C4-2B (cell line): Measurements from ENCODE around the gene IFI6.
"Not testable (repeated sequence)": the region's sequence is repeated elsewhere in the genome, so short reads cannot be mapped to it uniquely, and the experiment has no call there.

Experiments
- H3K27ac ChIP-seq: fragments of 450-650 bp; 2 replicates; pipeline ENCODE4 v1.5.1; 2017
- CTCF ChIP-seq: fragments of 450-650 bp; conservative IDR thresholded peaks from 2 replicates; pipeline ENCODE4 v1.5.1; 2017; ENCODE audit warnings: mild to moderate bottlenecking
- ZFX ChIP-seq: fragments of 450-650 bp; IDR thresholded peaks from 2 replicates; pipeline ENCODE4 v1.6.1; 2017

The IFI6 gene

GRCh38 chr1:27645071-27645415 is 26.9 kb downstream of the IFI6 start:
- TF ChIP-seq CTCF, result no peak
- H3K27ac ChIP-seq, result no peak overlapping the region

- no peak for TF ChIP-seq ZFX
- TF ChIP-seq CTCF, result no peak
- H3K27ac ChIP-seq, result no peak overlapping the region
These were observed 27.5 kb downstream of the IFI6 start for GRCh38 chr1:27644369-27645070.

GRCh38 chr1:27643600-27644368 is 28.2 kb downstream of the IFI6 start:
- peak; percentile 83 for TF ChIP-seq CTCF
- no peak for TF ChIP-seq ZFX
- H3K27ac ChIP-seq, result no peak overlapping the region

GRCh38 chr1:27640514-27640913 is 31.5 kb downstream of the IFI6 start:
- not testable (repeated sequence) for H3K27ac ChIP-seq

- TF ChIP-seq ZFX (no peak), CTCF (no peak)
- no peak overlapping the region for H3K27ac ChIP-seq
These were observed 33.2 kb downstream of the IFI6 start for GRCh38 chr1:27638805-27639204.

- TF ChIP-seq CTCF (no peak), ZFX (no peak)
- no peak overlapping the region for H3K27ac ChIP-seq
These were observed 33.8 kb downstream of the IFI6 start for GRCh38 chr1:27638047-27638734.

GRCh38 chr1:27635396-27636142 is 36.4 kb downstream of the IFI6 start:
- no peak for TF ChIP-seq CTCF
- TF ChIP-seq ZFX, result no peak
- no peak overlapping the region for H3K27ac ChIP-seq
